ENCODE results near the gene RAB34. TPM values are rescaled to one million over a fixed set of nuclear protein-coding genes. Genes with fewer than 3 reads are reported as not detected.

RAB34 gene
- polyA plus RNA-seq, 3 donors = 66.7 to 93.3 (median 79.1) TPM

- Histone ChIP-seq H3K4me3 (replicated peaks in 1 of 3; ENCODE audit: low read depth in 2 of 3, low read length in 3 of 3) (no peak overlapping the region), H3K27ac (ENCODE audit: low read depth in 1 of 2, low read length in 2 of 2) (no peak overlapping the region), H3K79me2 (ENCODE audit: insufficient read depth, low read length) (no peaks in the 10 kb centered on the region), H2AFZ (ENCODE audit: insufficient read depth, low read depth, low read length, poor library complexity, severe bottlenecking) (no peak overlapping the region), H3K4me2 (replicated peaks; ENCODE audit: extremely low read depth, low read length, poor library complexity, severe bottlenecking) (no peak overlapping the region), H4K20me1 (ENCODE audit: insufficient read depth, low read length) (peaks cover 22% of the 10 kb centered on the region), H3K9me3 (replicated peaks in 1 of 2; ENCODE audit: control insufficient read depth in 1 of 2, insufficient read depth in 1 of 2, low read length in 2 of 2) (no peaks in the 10 kb centered on the region), H3K9ac (ENCODE audit: insufficient read depth, low read length, poor library complexity, severe bottlenecking) (no peak overlapping the region), H3K27me3 (ENCODE audit: control insufficient read depth in 2 of 2, insufficient read depth in 2 of 2, low read length in 2 of 2) (no peaks in the 10 kb centered on the region), H3K36me3 (replicated peaks in 1 of 2; ENCODE audit: control insufficient read depth in 1 of 2, insufficient read depth in 2 of 2, low read length in 2 of 2) (peaks cover 91 to 98% of the 10 kb centered on the region in 2 donors), H3K4me1 (ENCODE audit: control insufficient read depth in 1 of 2, insufficient read depth in 2 of 2, low read length in 2 of 2) (no peaks in the 10 kb centered on the region)
- 97% methylated on average over 8 of the region's 8 CpGs for WGBS (ENCODE audit: insufficient coverage)
- intact Hi-C loops (cut with micrococcal nuclease) = no loop called here
- Mint-ChIP-seq H3K27me3 (ENCODE audit: low read depth in 3 of 3) (peaks cover 0 to 2% (median 0%) of the 10 kb centered on the region in 3 donors), H3K9me3 (no peaks in the 10 kb centered on the region), H3K36me3 (peaks cover 93 to 98% of the 10 kb centered on the region in 2 donors), H3K4me3 (no peak overlapping the region), H3K27ac (no peak overlapping the region), H3K4me1 (no peaks in the 10 kb centered on the region)
- TF ChIP-seq, protein P1, sequence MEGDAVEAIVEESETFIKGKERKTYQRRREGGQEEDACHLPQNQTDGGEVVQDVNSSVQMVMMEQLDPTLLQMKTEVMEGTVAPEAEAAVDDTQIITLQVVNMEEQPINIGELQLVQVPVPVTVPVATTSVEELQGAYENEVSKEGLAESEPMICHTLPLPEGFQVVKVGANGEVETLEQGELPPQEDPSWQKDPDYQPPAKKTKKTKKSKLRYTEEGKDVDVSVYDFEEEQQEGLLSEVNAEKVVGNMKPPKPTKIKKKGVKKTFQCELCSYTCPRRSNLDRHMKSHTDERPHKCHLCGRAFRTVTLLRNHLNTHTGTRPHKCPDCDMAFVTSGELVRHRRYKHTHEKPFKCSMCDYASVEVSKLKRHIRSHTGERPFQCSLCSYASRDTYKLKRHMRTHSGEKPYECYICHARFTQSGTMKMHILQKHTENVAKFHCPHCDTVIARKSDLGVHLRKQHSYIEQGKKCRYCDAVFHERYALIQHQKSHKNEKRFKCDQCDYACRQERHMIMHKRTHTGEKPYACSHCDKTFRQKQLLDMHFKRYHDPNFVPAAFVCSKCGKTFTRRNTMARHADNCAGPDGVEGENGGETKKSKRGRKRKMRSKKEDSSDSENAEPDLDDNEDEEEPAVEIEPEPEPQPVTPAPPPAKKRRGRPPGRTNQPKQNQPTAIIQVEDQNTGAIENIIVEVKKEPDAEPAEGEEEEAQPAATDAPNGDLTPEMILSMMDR (IDR thresholded peaks at IDR 0.05) = no peak
- no peak for DNase-seq
Observed at GRCh38 chr17:28700278-28700677, 17.4 kb downstream of the RAB34 start.

GRCh38 chr17:28698253-28698941 is 19.3 kb downstream of the RAB34 start:
- Histone ChIP-seq H3K4me1 (ENCODE audit: control insufficient read depth in 1 of 2, insufficient read depth in 2 of 2, low read length in 2 of 2) (no peaks in the 10 kb centered on the region), H2AFZ (ENCODE audit: insufficient read depth, low read depth, low read length, poor library complexity, severe bottlenecking) (no peak overlapping the region), H3K79me2 (ENCODE audit: insufficient read depth, low read length) (no peaks in the 10 kb centered on the region), H3K36me3 (replicated peaks in 1 of 2; ENCODE audit: control insufficient read depth in 1 of 2, insufficient read depth in 2 of 2, low read length in 2 of 2) (peaks cover 99 to 100% of the 10 kb centered on the region in 2 donors), H3K4me2 (replicated peaks; ENCODE audit: extremely low read depth, low read length, poor library complexity, severe bottlenecking) (no peak overlapping the region), H3K9me3 (replicated peaks in 1 of 2; ENCODE audit: control insufficient read depth in 1 of 2, insufficient read depth in 1 of 2, low read length in 2 of 2) (no peaks in the 10 kb centered on the region), H3K27ac (ENCODE audit: low read depth in 1 of 2, low read length in 2 of 2) (no peak overlapping the region), H3K9ac (ENCODE audit: insufficient read depth, low read length, poor library complexity, severe bottlenecking) (no peak overlapping the region), H3K4me3 (replicated peaks in 1 of 3; ENCODE audit: low read depth in 2 of 3, low read length in 3 of 3) (no peak overlapping the region), H3K27me3 (ENCODE audit: control insufficient read depth in 2 of 2, insufficient read depth in 2 of 2, low read length in 2 of 2) (no peaks in the 10 kb centered on the region), H4K20me1 (ENCODE audit: insufficient read depth, low read length) (peaks cover 19% of the 10 kb centered on the region)
- DNase-seq = no peak
- 89% methylated on average over 6 of the region's 6 CpGs for WGBS (ENCODE audit: insufficient coverage)
- Mint-ChIP-seq H3K27me3 (ENCODE audit: low read depth in 3 of 3) (peaks cover 0 to 2% (median 0%) of the 10 kb centered on the region in 3 donors), H3K36me3 (peaks cover 98 to 100% of the 10 kb centered on the region in 2 donors), H3K4me3 (no peak overlapping the region), H3K9me3 (no peaks in the 10 kb centered on the region), H3K27ac (peak overlapping the region in 4 of 7 donors; percentile 7 to 57 (median 31)), H3K4me1 (no peaks in the 10 kb centered on the region)
- intact Hi-C loops (cut with micrococcal nuclease) = no loop called here
- TF ChIP-seq, protein P1 (IDR thresholded peaks at IDR 0.05) = no peak
